ENCODE data around the gene TNFRSF25. TPM values are rescaled to one million over a fixed set of nuclear protein-coding genes. Genes with fewer than 3 reads are reported as not detected.

The TNFRSF25 gene
- total and polyA plus RNA-seq, 2 of the 8 experiments (the other 6 are each of a cell fraction or from before 2014, with no cell fraction given), result 10.7 to 19.5 TPM

DNA sequence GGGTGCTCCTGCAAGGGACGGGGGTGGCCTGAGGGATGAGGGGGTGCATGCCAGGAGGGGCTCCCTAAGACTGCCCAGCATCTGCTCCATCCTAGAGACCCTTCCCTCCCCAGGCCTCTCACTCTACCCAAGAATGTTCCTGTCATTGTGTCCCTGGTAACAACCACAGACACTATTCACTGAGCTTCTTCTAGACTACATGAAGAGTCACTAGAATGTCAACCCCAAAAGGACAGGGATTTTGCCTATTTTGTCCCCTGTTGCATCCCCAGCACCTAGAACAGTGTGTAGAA lies 2.9 kb downstream of the TNFRSF25 start:
- Histone ChIP-seq H2BK15ac (ENCODE audit: low read length) (no peak overlapping the region), H2BK12ac (ENCODE audit: low read depth, low read length) (no peak overlapping the region), H2BK20ac (ENCODE audit: low read length) (no peak overlapping the region), H3K14ac (ENCODE audit: insufficient read length) (no peak overlapping the region), H4K20me1 (replicated peaks in 1 of 2; ENCODE audit: control insufficient read depth in 1 of 2, insufficient read depth in 2 of 2, low read length in 2 of 2) (no peaks in the 10 kb centered on the region), H3K79me1 (ENCODE audit: low read depth, low read length) (no peaks in the 10 kb centered on the region), H3K56ac (replicated peaks; ENCODE audit: insufficient read length, low read depth, low read length) (no peak overlapping the region), H2BK5ac (ENCODE audit: low read depth, low read length) (no peak overlapping the region), H3K79me2 (ENCODE audit: control insufficient read depth in 1 of 2, insufficient read depth in 2 of 2, low read length in 2 of 2) (no peaks in the 10 kb centered on the region), H3K9me3 (ENCODE audit: insufficient read depth in 2 of 2, low read depth in 1 of 2, low read length in 1 of 2) (no peaks in the 10 kb centered on the region), H4K5ac (ENCODE audit: insufficient read length, low read depth, low read length) (no peak overlapping the region), H2BK120ac (replicated peaks; ENCODE audit: low read depth, low read length) (no peak overlapping the region), H3K36me3 (ENCODE audit: control insufficient read depth in 2 of 4, insufficient read depth in 4 of 4, low read length in 3 of 4) (peaks cover 0 to 11% (median 3%) of the 10 kb centered on the region in 4 experiments; a peak in 2 of 8 replicates), H3K18ac (ENCODE audit: extremely low read depth, low read length) (no peak overlapping the region), H2AK5ac (ENCODE audit: low read depth, low read length) (no peak overlapping the region), H3K4me3 (ENCODE audit: extremely low read depth in 1 of 4, insufficient read depth in 2 of 4, low read depth in 3 of 4, low read length in 4 of 4) (no peak overlapping the region), H3K4ac (replicated peaks; ENCODE audit: insufficient read length, low read depth, low read length) (no peak overlapping the region), H3K27ac (ENCODE audit: low read depth, low read length) (no peak overlapping the region), H4K91ac (replicated peaks; ENCODE audit: insufficient read length, low read length) (no peak overlapping the region), H3K4me1 (replicated peaks in 1 of 4; ENCODE audit: control insufficient read depth in 3 of 4, insufficient read depth in 4 of 4, low read length in 3 of 4) (peaks cover 0 to 20% (median 14%) of the 10 kb centered on the region in 4 experiments; a peak in 5 of 7 replicates), H3K9ac (replicated peaks in 1 of 4; ENCODE audit: extremely low read depth in 1 of 4, low read depth in 3 of 4, low read length in 3 of 4) (no peak overlapping the region), H4K8ac (ENCODE audit: extremely low read depth, insufficient read depth, low read length) (no peak overlapping the region), H3K27me3 (replicated peaks in 1 of 4; ENCODE audit: control insufficient read depth in 3 of 4, extremely low read depth in 1 of 4, insufficient read depth in 3 of 4, low read length in 3 of 4) (peaks cover 0 to 7% (median 4%) of the 10 kb centered on the region in 4 experiments; a peak in 3 of 7 replicates), H3K4me2 (ENCODE audit: insufficient read depth in 1 of 2, low read depth in 2 of 2, low read length in 2 of 2) (no peak overlapping the region), H3K23me2 (ENCODE audit: low read depth, low read length) (no peaks in the 10 kb centered on the region; the same call in 1 of the 2 replicates), H3K23ac (ENCODE audit: insufficient read length) (no peak overlapping the region), H2AFZ (ENCODE audit: low read length) (no peak overlapping the region)
- FAIRE-seq (no peak), DNase-seq (ENCODE audit: low read depth in 1 of 2, low spot score in 2 of 2) (no peak)
- ChIA-PET POLR2A (ENCODE audit: partially characterized antibody) (interaction anchor here (1.1 to 2.8 kb wide), 7 partner anchors 9 to 30 kb away, joined by 3 to 13 read pairs (median 3); no protein-coding TSS in a partner anchor), CTCF (ENCODE audit: partially characterized antibody) (interaction anchor here (1.1 to 6.1 kb wide), 16 partner anchors 8 to 61 kb away, joined by 3 to 31 read pairs (median 6); partner anchors contain the start of gene PLEKHG5)
- WGBS, 2 experiments (ENCODE audit: extremely low coverage in 1 of 2, insufficient coverage in 1 of 2, insufficient read length in 1 of 2, insufficient replicate concordance in 2 of 2, low coverage in 1 of 2, low lambda C conversion rate in 2 of 2, missing lambda C conversion rate in 1 of 2), result 73% methylated on average over 1 of the region's 1 CpG; no CpG with 5 or more reads in 1 of the 2 experiments
- TF ChIP-seq MAFK (IDR thresholded peaks at IDR 0.05; ENCODE audit: low read depth, low read length) (no peak), RNF2 (IDR thresholded peaks at IDR 0.05; ENCODE audit: borderline replicate concordance, low read depth, low read length, missing control alignments, poor library complexity, severe bottlenecking) (no peak)

Data from H1 (cell line).